Tibial nerve (tissue), 4 donors: Measurements from ENCODE around the gene TUT7.

Experiments used
- CTCF ChIP-seq, 5 experiments: fragments of 200-600 bp in 3 of 5; fragments of 450-650 bp in 2 of 5; sonication (generic) in 3 of 5; IDR thresholded peaks; one replicate each; pipeline ENCODE4 v1.5.1; 2016 to 2019; ENCODE audit warnings: antibody characterized with exemption in 5 of 5, mild to moderate bottlenecking in 3 of 5, moderate library complexity in 2 of 5
- EP300 ChIP-seq, 2 donors: sonication (generic); formaldehyde crosslinking; IDR thresholded peaks; one replicate each; pipeline ENCODE4 v1.6.1; 2017; ENCODE audit warnings: antibody characterized with exemption in 2 of 2, mild to moderate bottlenecking in 1 of 2

- TF ChIP-seq EP300 (IDR thresholded peaks at IDR 0.05) (peak in 1 of 2 donors; percentile 60), CTCF (IDR thresholded peaks at IDR 0.05) (no peak)
Observed at GRCh38 chr9:86359151-86359879, 5.1 kb upstream of the TUT7 start.
